Right cardiac atrium (tissue), 5 donors: ENCODE data around the gene PDZD11. TPM values are rescaled to one million over a fixed set of nuclear protein-coding genes. Genes with fewer than 3 reads are reported as not detected.
"Not testable (repeated sequence)": the region's sequence is repeated elsewhere in the genome, so short reads cannot be mapped to it uniquely, and the experiment has no call there.

Experiments used
- ATAC-seq, 2 donors: fragments of 200-7000 bp; cut with Tn5 transposase; one replicate each; pipeline versions ENCODE4 v1.8.0 to v1.9.1; 2020; ENCODE audit warnings: moderate library complexity in 2 of 2, mild to moderate bottlenecking in 1 of 2
- DNase-seq, 3 donors: peaks; one replicate each; pipeline ENCODE4 v3.0.0-alpha.2; 2020
- H3K27ac ChIP-seq: one replicate; pipeline ENCODE4 v1.5.1; 2013; ENCODE audit warnings: mild to moderate bottlenecking, low read length, control low read depth, moderate library complexity
- H3K27me3 ChIP-seq: one replicate; pipeline ENCODE4 v1.6.1; 2013; ENCODE audit not compliant: control insufficient read depth, insufficient read depth
- H3K4me1 ChIP-seq: one replicate; pipeline ENCODE4 v1.6.1; 2013; ENCODE audit warnings: low read length; ENCODE audit not compliant: control insufficient read depth, insufficient read depth
- H3K4me3 ChIP-seq: one replicate; pipeline ENCODE4 v1.5.1; 2013; ENCODE audit warnings: low read length, control low read depth
- H3K9me3 ChIP-seq: one replicate; pipeline ENCODE4 v1.6.1; 2013; ENCODE audit warnings: low read length; ENCODE audit not compliant: control insufficient read depth
- WGBS: extraction: QIAGEN DNeasy Blood & Tissue Kit; methylation state at CpG from one replicate; pipeline ENCODE4 v1.1.7; 2013; 5-methylcytosine and 5-hydroxymethylcytosine counted together
- intact Hi-C, 4 donors: fragments of 100-400 bp; cut with DNase I; formaldehyde crosslinking; loops; one replicate each; pipeline versions ENCODE4 v1.11.0 to v1.14.0; 2022 to 2023
- long read RNA-seq, 4 donors: library from polyadenylated mRNA; unstranded; transcript quantifications; one replicate each; pipeline ENCODE4 v2.0.0, GENCODE V29; 2020 to 2021
- polyA plus RNA-seq: library from polyadenylated mRNA; stranded (reverse); fragments of 200-250 nt; gene quantifications from one replicate; pipeline ENCODE4 v1.2.3, GENCODE V29; 2013
- total RNA-seq, 4 donors: library from RNA; stranded (reverse); fragmentation: NEBNext Ultra II Directional; extraction: Animal tissue kit (Norgen Biotek cat#: 25700); gene quantifications; one replicate each; pipeline ENCODE4 v1.2.1, GENCODE V29; 2021
- donor health status: healthy with polysubstance abuse.
- donor health status: DM: no; HTN: yes; CAD: no.
- donor health status: DM: no; HTN: no; CAD: no.
- donor health status: DM: no; HTN: yes; CAD: no; lungs with severe emphysema.
- donor health status: DM: yes; HTN: yes; CAD: no.

PDZD11 gene
- total RNA-seq (10 to 100 TPM; 34.6 to 41.4 (median 40.4) TPM), polyA plus RNA-seq (64.4 TPM)
- long read RNA-seq, donor 1, transcript PDZD11-201 (7 exons, 1,043 nt): major isoform, 39 of 46 reads
- long read RNA-seq, donor 1, partial matches to known transcripts: 1 of 46 reads
- long read RNA-seq, donor 1, other reads (novel, unspliced or antisense): 3 of 46 reads
- long read RNA-seq, donor 2, transcript PDZD11-201 (7 exons, 1,043 nt): major isoform, 19 of 26 reads
- long read RNA-seq, donor 2, partial matches to known transcripts: 1 of 26 reads
- long read RNA-seq, donor 2, other reads (novel, unspliced or antisense): 2 of 26 reads
- long read RNA-seq, donor 3, transcript PDZD11-201 (7 exons, 1,043 nt): major isoform, 21 of 26 reads
- long read RNA-seq, donor 3, partial matches to known transcripts: 2 of 26 reads
- long read RNA-seq, donor 3, other reads (novel, unspliced or antisense): 0 of 26 reads
- long read RNA-seq, donor 4, transcript PDZD11-201 (7 exons, 1,043 nt): major isoform, 13 of 17 reads
- long read RNA-seq, donor 4, partial matches to known transcripts: 0 of 17 reads
- long read RNA-seq, donor 4, other reads (novel, unspliced or antisense): 1 of 17 reads

GRCh38 chrX:70289793-70290770 lies at the start of gene PDZD11, which contains the start of gene KIF4A:
Gene PDZD11 (minus strand): TSS chrX:70289927. CDS start chrX:70289341, 586 bp downstream.
Gene KIF4A (plus strand): TSS chrX:70290104. CDS start chrX:70290459, 355 bp downstream.
- Histone ChIP-seq H3K27ac (peak within 1 kb of the TSS; percentile 84), H3K4me1 (peaks cover 2% of the 10 kb centered on the region), H3K27me3 (no peaks in the 10 kb centered on the region), H3K4me3 (peak within 1 kb of the TSS; percentile 42), H3K9me3 (no peaks in the 10 kb centered on the region)
- ATAC-seq (peak; percentile 100), DNase-seq (peak; percentile 83 to 93 (median 90))
- intact Hi-C loops: no loop called here
- under 1% methylated on average over 62 of the region's 62 CpGs for WGBS

- DNase-seq: no peak
- WGBS: 92% methylated on average over 4 of the region's 4 CpGs
- H3K27me3 ChIP-seq: no peaks in the 10 kb centered on the region
- intact Hi-C loops: no loop called here
- H3K9me3 ChIP-seq: no peaks in the 10 kb centered on the region
- ATAC-seq: no peak
- H3K4me1 ChIP-seq: no peaks in the 10 kb centered on the region
- H3K27ac ChIP-seq: no peak overlapping the region
- no peak overlapping the region for H3K4me3 ChIP-seq
These were observed 48.6 kb upstream of the PDZD11 start for GRCh38 chrX:70338290-70338689.

GRCh38 chrX:70336767-70337166 lies 47.0 kb upstream of the PDZD11 start:
- H3K4me1 ChIP-seq: no peaks in the 10 kb centered on the region
- no peak for DNase-seq
- intact Hi-C loops: no loop called here
- ATAC-seq: no peak
- H3K4me3 ChIP-seq: no peak overlapping the region
- H3K27ac ChIP-seq: no peak overlapping the region
- no peaks in the 10 kb centered on the region for H3K9me3 ChIP-seq
- no peaks in the 10 kb centered on the region for H3K27me3 ChIP-seq

GRCh38 chrX:70332600-70332999 lies 42.9 kb upstream of the PDZD11 start:
- intact Hi-C loops: no loop called here
- H3K27me3 ChIP-seq: no peaks in the 10 kb centered on the region
- H3K9me3 ChIP-seq: no peaks in the 10 kb centered on the region
- no peak overlapping the region for H3K27ac ChIP-seq
- H3K4me1 ChIP-seq: no peaks in the 10 kb centered on the region
- DNase-seq: no peak
- WGBS: 100% methylated on average over 1 of the region's 1 CpG
- no peak for ATAC-seq
- H3K4me3 ChIP-seq: no peak overlapping the region

- no peaks in the 10 kb centered on the region for H3K27me3 ChIP-seq
- no peak for DNase-seq
- no peak overlapping the region for H3K27ac ChIP-seq
- ATAC-seq: no peak
- H3K4me1 ChIP-seq: no peaks in the 10 kb centered on the region
- 97% methylated on average over 1 of the region's 1 CpG for WGBS
- no peak overlapping the region for H3K4me3 ChIP-seq
- intact Hi-C loops: no loop called here
- H3K9me3 ChIP-seq: no peaks in the 10 kb centered on the region
These were observed 41.4 kb upstream of the PDZD11 start for GRCh38 chrX:70331161-70331560.

- H3K4me3 ChIP-seq: no peak overlapping the region
- DNase-seq: no peak
- intact Hi-C loops: no loop called here
- 96% methylated on average over 2 of the region's 2 CpGs for WGBS
- no peaks in the 10 kb centered on the region for H3K27me3 ChIP-seq
- no peak for ATAC-seq
- H3K27ac ChIP-seq: no peak overlapping the region
- H3K9me3 ChIP-seq: no peaks in the 10 kb centered on the region
- H3K4me1 ChIP-seq: no peaks in the 10 kb centered on the region
These were observed 34.6 kb upstream of the PDZD11 start for GRCh38 chrX:70324326-70324725.

- not testable (repeated sequence) for ATAC-seq
These were observed 33.9 kb upstream of the PDZD11 start for GRCh38 chrX:70323628-70324027.

GRCh38 chrX:70322784-70323183 lies 33.1 kb upstream of the PDZD11 start:
- intact Hi-C loops: no loop called here
- 94% methylated on average over 4 of the region's 4 CpGs for WGBS
- no peaks in the 10 kb centered on the region for H3K27me3 ChIP-seq
- H3K4me1 ChIP-seq: no peaks in the 10 kb centered on the region
- no peak for ATAC-seq
- no peak overlapping the region for H3K4me3 ChIP-seq
- H3K27ac ChIP-seq: no peak overlapping the region
- DNase-seq: no peak
- no peaks in the 10 kb centered on the region for H3K9me3 ChIP-seq

More at GRCh38 chrX:70323628-70324027, 33.9 kb upstream of the PDZD11 start:
- H3K27ac ChIP-seq, intact Hi-C loops, H3K4me1 ChIP-seq, H3K4me3 ChIP-seq, H3K27me3 ChIP-seq, DNase-seq, H3K9me3 ChIP-seq: not testable (repeated sequence)
- WGBS: 98% methylated on average over 6 of the region's 6 CpGs

- 92% methylated on average over 1 of the region's 1 CpG for WGBS
These were observed 23.8 kb upstream of the PDZD11 start for GRCh38 chrX:70313503-70313902.

GRCh38 chrX:70301716-70302115 lies 12.0 kb upstream of the PDZD11 start:
- ATAC-seq: peak in 1 of 2 donors; percentile 49
- Histone ChIP-seq H3K27ac (no peak overlapping the region), H3K4me1 (no peaks in the 10 kb centered on the region), H3K27me3 (no peaks in the 10 kb centered on the region), H3K4me3 (no peak overlapping the region), H3K9me3 (no peaks in the 10 kb centered on the region)
- DNase-seq: no peak
- 25% methylated on average over 3 of the region's 3 CpGs for WGBS
- intact Hi-C loops: no loop called here

More at GRCh38 chrX:70313503-70313902, 23.8 kb upstream of the PDZD11 start:
- no peaks in the 10 kb centered on the region for H3K4me1 ChIP-seq
- no peaks in the 10 kb centered on the region for H3K9me3 ChIP-seq
- no peak overlapping the region for H3K4me3 ChIP-seq
- DNase-seq: no peak
- no peaks in the 10 kb centered on the region for H3K27me3 ChIP-seq
- ATAC-seq: no peak
- intact Hi-C loops: no loop called here
- no peak overlapping the region for H3K27ac ChIP-seq
